ENCODE results near the gene NUDT16L1. TPM values are rescaled to one million over a fixed set of nuclear protein-coding genes. Genes with fewer than 3 reads are reported as not detected.
A peak's percentile ranks its signal among the peaks of the same experiment; 100 is the strongest.

Gene NUDT16L1
- total and polyA plus RNA-seq, 9 of the 15 experiments (the other 6 are each of a cell fraction or from before 2014, with no cell fraction given) = 1.4 to 37.6 (median 13.7) TPM

DNA sequence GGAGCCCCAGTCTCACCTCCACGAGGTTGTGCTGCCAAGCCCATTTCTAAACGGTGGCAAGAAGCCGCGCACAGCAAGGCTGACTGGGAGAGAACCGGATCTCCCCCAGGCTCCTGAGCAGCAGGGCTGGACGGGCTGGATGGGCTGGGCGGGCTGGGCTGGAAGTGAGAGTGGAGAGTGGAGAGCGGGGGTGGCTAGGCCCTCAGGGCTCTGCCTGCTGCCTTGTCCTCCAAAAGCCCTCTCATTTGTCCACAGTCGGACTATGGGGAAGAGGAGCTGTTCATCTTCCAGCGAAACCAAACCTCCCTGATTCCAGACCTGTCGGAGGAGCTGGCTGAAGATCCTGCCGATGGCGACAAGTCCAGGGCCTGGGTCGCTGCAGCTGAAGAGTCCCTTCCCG, 44.2 kb downstream of the NUDT16L1 start:
- in situ Hi-C loops (cut with MboI) (no loop called here), intact Hi-C loops (cut with micrococcal nuclease) (no loop called here)
- peak overlapping the region in 1 of 2 experiments; percentile 67; a peak in 2 of 4 replicates for H3K9ac ChIP-seq (ENCODE audit: insufficient read depth in 1 of 2, low read depth in 2 of 2, low read length in 2 of 2)
- TF ChIP-seq CBX5 (IDR thresholded peaks at IDR 0.05; ENCODE audit: borderline replicate concordance, low read depth) (no peak), GATA2 (CRISPR knock-in tag; IDR thresholded peaks at IDR 0.05) (no peak), GTF2F1 (IDR thresholded peaks at IDR 0.05; ENCODE audit: low read depth, low read length) (no peak), THRB (CRISPR knock-in tag; conservative IDR thresholded peaks at IDR 0.05) (no peak), ZC3H8 (IDR thresholded peaks at IDR 0.05) (no peak), RBM17 (IDR thresholded peaks at IDR 0.05; ENCODE audit: borderline replicate concordance, low read depth, low read length) (no peak), ZNF717 (CRISPR knock-in tag; IDR thresholded peaks at IDR 0.05) (no peak), CHD2 (IDR thresholded peaks at IDR 0.05; ENCODE audit: low read depth, low read length) (no peak), TAF7 (tag; IDR thresholded peaks at IDR 0.05) (no peak)
- TF ChIP-seq, protein P1, sequence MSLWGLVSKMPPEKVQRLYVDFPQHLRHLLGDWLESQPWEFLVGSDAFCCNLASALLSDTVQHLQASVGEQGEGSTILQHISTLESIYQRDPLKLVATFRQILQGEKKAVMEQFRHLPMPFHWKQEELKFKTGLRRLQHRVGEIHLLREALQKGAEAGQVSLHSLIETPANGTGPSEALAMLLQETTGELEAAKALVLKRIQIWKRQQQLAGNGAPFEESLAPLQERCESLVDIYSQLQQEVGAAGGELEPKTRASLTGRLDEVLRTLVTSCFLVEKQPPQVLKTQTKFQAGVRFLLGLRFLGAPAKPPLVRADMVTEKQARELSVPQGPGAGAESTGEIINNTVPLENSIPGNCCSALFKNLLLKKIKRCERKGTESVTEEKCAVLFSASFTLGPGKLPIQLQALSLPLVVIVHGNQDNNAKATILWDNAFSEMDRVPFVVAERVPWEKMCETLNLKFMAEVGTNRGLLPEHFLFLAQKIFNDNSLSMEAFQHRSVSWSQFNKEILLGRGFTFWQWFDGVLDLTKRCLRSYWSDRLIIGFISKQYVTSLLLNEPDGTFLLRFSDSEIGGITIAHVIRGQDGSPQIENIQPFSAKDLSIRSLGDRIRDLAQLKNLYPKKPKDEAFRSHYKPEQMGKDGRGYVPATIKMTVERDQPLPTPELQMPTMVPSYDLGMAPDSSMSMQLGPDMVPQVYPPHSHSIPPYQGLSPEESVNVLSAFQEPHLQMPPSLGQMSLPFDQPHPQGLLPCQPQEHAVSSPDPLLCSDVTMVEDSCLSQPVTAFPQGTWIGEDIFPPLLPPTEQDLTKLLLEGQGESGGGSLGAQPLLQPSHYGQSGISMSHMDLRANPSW (CRISPR knock-in tag; IDR thresholded peaks at IDR 0.05) = no peak
- TF ChIP-seq, protein P2, sequence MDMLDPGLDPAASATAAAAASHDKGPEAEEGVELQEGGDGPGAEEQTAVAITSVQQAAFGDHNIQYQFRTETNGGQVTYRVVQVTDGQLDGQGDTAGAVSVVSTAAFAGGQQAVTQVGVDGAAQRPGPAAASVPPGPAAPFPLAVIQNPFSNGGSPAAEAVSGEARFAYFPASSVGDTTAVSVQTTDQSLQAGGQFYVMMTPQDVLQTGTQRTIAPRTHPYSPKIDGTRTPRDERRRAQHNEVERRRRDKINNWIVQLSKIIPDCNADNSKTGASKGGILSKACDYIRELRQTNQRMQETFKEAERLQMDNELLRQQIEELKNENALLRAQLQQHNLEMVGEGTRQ (CRISPR knock-in tag; IDR thresholded peaks at IDR 0.05) = no peak
- TF ChIP-seq, protein P3, sequence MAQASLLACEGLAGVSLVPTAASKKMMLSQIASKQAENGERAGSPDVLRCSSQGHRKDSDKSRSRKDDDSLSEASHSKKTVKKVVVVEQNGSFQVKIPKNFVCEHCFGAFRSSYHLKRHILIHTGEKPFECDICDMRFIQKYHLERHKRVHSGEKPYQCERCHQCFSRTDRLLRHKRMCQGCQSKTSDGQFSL (CRISPR knock-in tag; IDR thresholded peaks at IDR 0.05) = no peak
- TF ChIP-seq, protein P3 (tag; IDR thresholded peaks at IDR 0.05) = no peak
- TF ChIP-seq, protein P4, sequence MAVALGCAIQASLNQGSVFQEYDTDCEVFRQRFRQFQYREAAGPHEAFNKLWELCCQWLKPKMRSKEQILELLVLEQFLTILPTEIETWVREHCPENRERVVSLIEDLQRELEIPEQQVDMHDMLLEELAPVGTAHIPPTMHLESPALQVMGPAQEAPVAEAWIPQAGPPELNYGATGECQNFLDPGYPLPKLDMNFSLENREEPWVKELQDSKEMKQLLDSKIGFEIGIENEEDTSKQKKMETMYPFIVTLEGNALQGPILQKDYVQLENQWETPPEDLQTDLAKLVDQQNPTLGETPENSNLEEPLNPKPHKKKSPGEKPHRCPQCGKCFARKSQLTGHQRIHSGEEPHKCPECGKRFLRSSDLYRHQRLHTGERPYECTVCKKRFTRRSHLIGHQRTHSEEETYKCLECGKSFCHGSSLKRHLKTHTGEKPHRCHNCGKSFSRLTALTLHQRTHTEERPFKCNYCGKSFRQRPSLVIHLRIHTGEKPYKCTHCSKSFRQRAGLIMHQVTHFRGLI (CRISPR knock-in tag; IDR thresholded peaks at IDR 0.05) = no peak

More for the DNA sequence above, 44.2 kb downstream of the NUDT16L1 start:
- no peaks in the 10 kb centered on the region for H3K9me3 ChIP-seq (replicated peaks; ENCODE audit: control insufficient read depth, insufficient read depth, low read depth, low read length)
- no peak overlapping the region for H3K27ac ChIP-seq (ENCODE audit: extremely low read depth, low read depth, low read length)
- peaks cover 0 to 18% of the 10 kb centered on the region in 2 experiments; a peak in 3 of 5 replicates for H3K4me1 ChIP-seq (replicated peaks in 1 of 2; ENCODE audit: control insufficient read depth in 2 of 2, insufficient read depth in 2 of 2, low read length in 2 of 2)
- no peak overlapping the region for H3K4me2 ChIP-seq (ENCODE audit: insufficient read depth, low read length)
- H3K79me2 ChIP-seq (ENCODE audit: control insufficient read depth, insufficient read depth, low read length) = peaks cover 14% of the 10 kb centered on the region
- H3K27me3 ChIP-seq (ENCODE audit: control insufficient read depth in 2 of 2, insufficient read depth in 2 of 2, low read length in 2 of 2) = no peaks in the 10 kb centered on the region
- H3K4me3 ChIP-seq = no peak overlapping the region
- 44% methylated on average over 9 of the region's 15 CpGs for WGBS (ENCODE audit: insufficient coverage, low coverage, missing lambda C conversion rate)
- FAIRE-seq (no peak), DNase-seq (ENCODE audit: extremely low read depth in 1 of 4, low spot score in 3 of 4) (no peak), ATAC-seq (no peak)
- no peaks in the 10 kb centered on the region for H4K20me1 ChIP-seq (replicated peaks; ENCODE audit: control insufficient read depth, insufficient read depth, low read length)
- H3K36me3 ChIP-seq (ENCODE audit: control insufficient read depth, insufficient read depth, low read length) = no peaks in the 10 kb centered on the region; the same call in 2 of the 3 replicates
- CTCF ChIA-PET (ENCODE audit: low intra/inter-chr PET ratio) = no interaction called here
- BruUV-seq (replicated peaks) = no TSS peak
- POLR2A ChIA-PET = no interaction called here
- 0 out of 2 replicates have a peak overlapping the region, but pooled peaks have one; percentile 16 for H2AFZ ChIP-seq (ENCODE audit: low read depth, low read length)
- no peaks in the 10 kb centered on the region for H3K9me1 ChIP-seq (ENCODE audit: control insufficient read depth, insufficient read depth, low read length)
